HG03175 (cell line): ENCODE results near the gene CYB561A3.
"Not testable (repeated sequence)": the region's sequence is repeated elsewhere in the genome, so short reads cannot be mapped to it uniquely, and the experiment has no call there.

Source experiments
- ATAC-seq: cut with Tn5 transposase; IDR thresholded peaks from one replicate; pipeline ENCODE4 v1.9.1; 2021; ENCODE audit warnings: mild to moderate bottlenecking, moderate library complexity; ENCODE audit not compliant: unreplicated experiment

The CYB561A3 gene

GRCh38 chr11:61361741-61362541 lies at the start of gene CYB561A3, which contains the start of gene TMEM138:
CYB561A3 (minus strand) TSS chr11:61361882; CDS start chr11:61356713, 5,169 bp downstream.
TMEM138 (plus strand) TSS chr11:61362374; CDS start chr11:61364391, 2,017 bp downstream.
- ATAC-seq = peak; percentile 88

- no peak for ATAC-seq
These were observed 45.5 kb upstream of the CYB561A3 start for GRCh38 chr11:61406991-61407728.

- ATAC-seq = no peak
These were observed 44.4 kb upstream of the CYB561A3 start for GRCh38 chr11:61406067-61406466.

GRCh38 chr11:61404641-61405040 lies 43.0 kb upstream of the CYB561A3 start:
- no peak for ATAC-seq

GRCh38 chr11:61404103-61404502 lies 42.4 kb upstream of the CYB561A3 start:
- no peak for ATAC-seq

- ATAC-seq = no peak
These were observed 42.0 kb upstream of the CYB561A3 start for GRCh38 chr11:61403658-61404057.

- no peak for ATAC-seq
These were observed 39.9 kb upstream of the CYB561A3 start for GRCh38 chr11:61401573-61401972.

GRCh38 chr11:61401173-61401572 lies 39.5 kb upstream of the CYB561A3 start:
- ATAC-seq = no peak

GRCh38 chr11:61392981-61393595 lies 31.4 kb upstream of the CYB561A3 start:
- ATAC-seq = no peak

GRCh38 chr11:61390161-61390560 lies 28.5 kb upstream of the CYB561A3 start:
- ATAC-seq = no peak

- no peak for ATAC-seq
These were observed 22.9 kb upstream of the CYB561A3 start for GRCh38 chr11:61384271-61385242.

- ATAC-seq = not testable (repeated sequence)
These were observed 22.2 kb upstream of the CYB561A3 start for GRCh38 chr11:61383859-61384258.

GRCh38 chr11:61380884-61381283 lies 19.2 kb upstream of the CYB561A3 start:
- no peak for ATAC-seq

- ATAC-seq = no peak
These were observed 17.1 kb upstream of the CYB561A3 start for GRCh38 chr11:61378713-61379313.

GRCh38 chr11:61377461-61378160 lies 15.9 kb upstream of the CYB561A3 start:
- no peak for ATAC-seq

GRCh38 chr11:61375761-61376108 lies 14.1 kb upstream of the CYB561A3 start:
- ATAC-seq = no peak

- ATAC-seq = no peak
These were observed 11.2 kb upstream of the CYB561A3 start for GRCh38 chr11:61372659-61373420.

GRCh38 chr11:61370349-61371005 lies 8.8 kb upstream of the CYB561A3 start:
- no peak for ATAC-seq
